ENCODE measurements around the gene QRFP.

The QRFP gene

GRCh38 chr9:130902204-130903185, 5.9 kb upstream of the QRFP start:
- no peak overlapping the region for H3K27ac ChIP-seq
- H3K4me3 ChIP-seq (IDR thresholded peaks at IDR 0.05; ENCODE audit: insufficient read depth, low read depth, low read length), result no peak overlapping the region
- no peak overlapping the region for H2AFZ ChIP-seq (ENCODE audit: low read depth)
- no peaks in the 10 kb centered on the region for H4K20me1 ChIP-seq (ENCODE audit: insufficient read depth)
- no peaks in the 10 kb centered on the region for H3K36me3 ChIP-seq (ENCODE audit: insufficient read depth)
- TF ChIP-seq CTCF (conservative IDR thresholded peaks at IDR 0.05; ENCODE audit: low read depth, low read length), result no peak
- H3K4me2 ChIP-seq, result no peak overlapping the region
- no peak overlapping the region for H3K9ac ChIP-seq
- H3K79me2 ChIP-seq (ENCODE audit: insufficient read depth, low read depth), result no peaks in the 10 kb centered on the region
- peaks cover 90% of the 10 kb centered on the region for H3K27me3 ChIP-seq (ENCODE audit: insufficient read depth, low read depth)
- no peaks in the 10 kb centered on the region for H3K4me1 ChIP-seq (ENCODE audit: low read depth, poor library complexity, severe bottlenecking)

GRCh38 chr9:130901498-130902203, 5.0 kb upstream of the QRFP start:
- Histone ChIP-seq H3K27me3 (ENCODE audit: insufficient read depth, low read depth) (peaks cover 92% of the 10 kb centered on the region), H3K4me3 (IDR thresholded peaks at IDR 0.05; ENCODE audit: insufficient read depth, low read depth, low read length) (no peak overlapping the region), H3K9ac (no peak overlapping the region), H3K36me3 (ENCODE audit: insufficient read depth) (no peaks in the 10 kb centered on the region), H4K20me1 (ENCODE audit: insufficient read depth) (no peaks in the 10 kb centered on the region), H3K4me1 (ENCODE audit: low read depth, poor library complexity, severe bottlenecking) (no peaks in the 10 kb centered on the region), H3K27ac (no peak overlapping the region), H3K79me2 (ENCODE audit: insufficient read depth, low read depth) (no peaks in the 10 kb centered on the region), H3K4me2 (no peak overlapping the region), H2AFZ (ENCODE audit: low read depth) (no peak overlapping the region)
- TF ChIP-seq CTCF (conservative IDR thresholded peaks at IDR 0.05; ENCODE audit: low read depth, low read length), result no peak

- Histone ChIP-seq H3K4me3 (IDR thresholded peaks at IDR 0.05; ENCODE audit: insufficient read depth, low read depth, low read length) (no peak overlapping the region), H3K4me2 (no peak overlapping the region), H3K27me3 (ENCODE audit: insufficient read depth, low read depth) (peaks cover 92% of the 10 kb centered on the region), H4K20me1 (ENCODE audit: insufficient read depth) (no peaks in the 10 kb centered on the region), H2AFZ (ENCODE audit: low read depth) (no peak overlapping the region), H3K27ac (no peak overlapping the region), H3K79me2 (ENCODE audit: insufficient read depth, low read depth) (no peaks in the 10 kb centered on the region), H3K9ac (no peak overlapping the region), H3K36me3 (ENCODE audit: insufficient read depth) (no peaks in the 10 kb centered on the region), H3K4me1 (ENCODE audit: low read depth, poor library complexity, severe bottlenecking) (no peaks in the 10 kb centered on the region)
- TF ChIP-seq CTCF (conservative IDR thresholded peaks at IDR 0.05; ENCODE audit: low read depth, low read length), result no peak
These were observed 4.3 kb upstream of the QRFP start for GRCh38 chr9:130900701-130901497.

- Histone ChIP-seq H3K4me2 (no peak overlapping the region), H3K4me1 (ENCODE audit: low read depth, poor library complexity, severe bottlenecking) (no peaks in the 10 kb centered on the region), H4K20me1 (ENCODE audit: insufficient read depth) (no peaks in the 10 kb centered on the region), H3K79me2 (ENCODE audit: insufficient read depth, low read depth) (no peaks in the 10 kb centered on the region), H3K9ac (no peak overlapping the region), H2AFZ (ENCODE audit: low read depth) (no peak overlapping the region), H3K4me3 (IDR thresholded peaks at IDR 0.05; ENCODE audit: insufficient read depth, low read depth, low read length) (no peak overlapping the region), H3K27ac (no peak overlapping the region), H3K27me3 (ENCODE audit: insufficient read depth, low read depth) (peaks cover 80% of the 10 kb centered on the region), H3K36me3 (ENCODE audit: insufficient read depth) (no peaks in the 10 kb centered on the region)
- TF ChIP-seq CTCF (conservative IDR thresholded peaks at IDR 0.05; ENCODE audit: low read depth, low read length), result no peak
These were observed 2.6 kb upstream of the QRFP start for GRCh38 chr9:130899051-130899748.
